ENCODE results near the gene ZDHHC7.

GRCh38 chr16:84982434-84982833, 28.9 kb downstream of the ZDHHC7 start:
- TF ChIP-seq CTCF (IDR thresholded peaks at IDR 0.05) (peak in 4 of 6 experiments; percentile 24 to 79 (median 66)), POLR2A (IDR thresholded peaks at IDR 0.05) (peak in 1 of 2 donors; percentile 23)
